K562 (cell line): Measurements from ENCODE around the gene PPFIBP2. TPM values are rescaled to one million over a fixed set of nuclear protein-coding genes. Genes with fewer than 3 reads are reported as not detected.

ENCODE experiments used
- ASH1L ChIP-seq: fragments of 450-650 bp; IDR thresholded peaks from 2 replicates; pipeline ENCODE4 v1.6.1; 2018; ENCODE audit warnings: borderline replicate concordance, mild to moderate bottlenecking, low read depth; ENCODE audit not compliant: partially characterized antibody
- ATF4 ChIP-seq: fragments of 450-650 bp; formaldehyde crosslinking; IDR thresholded peaks from 2 replicates; pipeline ENCODE4 v1.4.0; 2022; ENCODE audit warnings: mild to moderate bottlenecking, moderate library complexity
- CHCHD3 ChIP-seq: fragments of 250-450 bp; sonication (Bioruptor Pico); IDR thresholded peaks from 2 replicates; pipeline ENCODE4 v2.1.2; 2022; ENCODE audit warnings: mild to moderate bottlenecking
- CXXC5 ChIP-seq: fragments of 250-450 bp; sonication (Bioruptor Pico); IDR thresholded peaks from 2 replicates; pipeline ENCODE4 v1.8.0; 2022; ENCODE audit warnings: inconsistent platforms, mild to moderate bottlenecking, moderate library complexity
- HLTF ChIP-seq: fragments of 450-650 bp; IDR thresholded peaks from 2 replicates; pipeline ENCODE4 v1.6.1; 2016
- KDM1A ChIP-seq, 2 experiments: fragments of 450-650 bp; IDR thresholded peaks; 2 replicates each; pipeline ENCODE4 v1.6.1; 2016; ENCODE audit warnings: mild to moderate bottlenecking in 2 of 2
- LEF1 ChIP-seq: fragments of 450-650 bp; IDR thresholded peaks from 2 replicates; pipeline ENCODE4 v1.6.1; 2016; ENCODE audit warnings: mild to moderate bottlenecking
- MAZ ChIP-seq, 2 experiments: fragments of 450-650 bp in 1 of 2; sonication (generic) in 1 of 2; formaldehyde crosslinking; IDR thresholded peaks in 1 of 2; conservative IDR thresholded peaks in 1 of 2; 2 replicates each; pipeline versions ENCODE4 v1.4.0 to v1.5.0; 2020; ENCODE audit warnings: mild to moderate bottlenecking in 1 of 2, missing genetic modification reagents in 1 of 2
- MBD2 ChIP-seq: sonication (generic); IDR thresholded peaks from 2 replicates; pipeline ENCODE4 v1.6.1; 2016; ENCODE audit warnings: low read depth, borderline replicate concordance
- MCM2 ChIP-seq: fragments of 450-650 bp; IDR thresholded peaks from 2 replicates; pipeline ENCODE4 v1.6.1; 2017; ENCODE audit warnings: low read depth, mild to moderate bottlenecking
- MNT ChIP-seq, 2 experiments: fragments of 450-650 bp; conservative IDR thresholded peaks; 2 replicates each; pipeline ENCODE4 v1.6.1; 2017; ENCODE audit warnings: mild to moderate bottlenecking in 2 of 2, moderate library complexity in 2 of 2
- NR2C2 ChIP-seq, 2 experiments: fragments of 200-800 bp in 1 of 2; sonication (Bioruptor generic) in 1 of 2; sonication (generic) in 1 of 2; formaldehyde crosslinking in 1 of 2; IDR thresholded peaks; 2 replicates each; pipeline versions ENCODE4 v1.6.1 to v1.8.0; 2016 to 2022; ENCODE audit warnings: mild to moderate bottlenecking in 1 of 2, missing compliant biosample characterization in 1 of 2, missing genetic modification characterization in 1 of 2, missing genetic modification reagents in 1 of 2
- PML ChIP-seq: IDR thresholded peaks from 2 replicates; pipeline ENCODE4 v1.6.1; 2012; ENCODE audit warnings: low read length, inconsistent platforms
- PREB ChIP-seq: sonication (generic); formaldehyde crosslinking; IDR thresholded peaks from 2 replicates; pipeline ENCODE4 v1.8.1; 2023; ENCODE audit warnings: mild to moderate bottlenecking, missing genetic modification reagents
- PYGO2 ChIP-seq: fragments of 450-650 bp; IDR thresholded peaks from 2 replicates; pipeline ENCODE4 v1.6.1; 2016; ENCODE audit warnings: mild to moderate bottlenecking, missing genetic modification characterization, moderate library complexity, missing compliant biosample characterization
- RFX1 ChIP-seq: fragments of 450-650 bp; IDR thresholded peaks from 2 replicates; pipeline ENCODE4 v1.6.1; 2016; ENCODE audit warnings: mild to moderate bottlenecking, moderate library complexity
- ZKSCAN1 ChIP-seq: fragments of 150-350 bp; IDR thresholded peaks from 2 replicates; pipeline ENCODE4 v1.6.1; 2016; ENCODE audit warnings: low read depth, low read length
- ZNF133 ChIP-seq: fragments of 250-450 bp; sonication (Bioruptor Pico); IDR thresholded peaks from 2 replicates; pipeline ENCODE4 v1.4.0; 2020; ENCODE audit warnings: mild to moderate bottlenecking
- ZNF197 ChIP-seq: fragments of 200-800 bp; sonication (Bioruptor generic); IDR thresholded peaks from 2 replicates; pipeline ENCODE4 v1.6.1; 2016; ENCODE audit warnings: low read depth, missing genetic modification characterization, missing compliant biosample characterization
- ZNF324 ChIP-seq: fragments of 250-450 bp; sonication (Bioruptor Pico); IDR thresholded peaks from 2 replicates; pipeline ENCODE4 v1.4.0; 2020; ENCODE audit warnings: mild to moderate bottlenecking
- polyA plus RNA-seq, 8 experiments: library from polyadenylated mRNA; depleted of rRNA in 4 of 8; stranded (reverse) in 5 of 8; unstranded in 3 of 8; fragments of >200 nt; fragmentation: Nextera tagmentation in 2 of 8; fragmentation: Illumina TruSeq in 1 of 8; extraction: Ambion mirVana in 2 of 8; extraction: Trizol in 1 of 8; gene quantifications; 2 replicates each; pipeline versions ENCODE4 v1.2.1 to v1.2.3, GENCODE V29; 2011 to 2014; ENCODE audit warnings: inconsistent platforms in 1 of 8, missing spikeins in 1 of 8
- total RNA-seq, 7 experiments: library from RNA; depleted of rRNA in 6 of 7; stranded (reverse); fragments of >200 nt in 6 of 7; fragmentation: Illumina TruSeq in 2 of 7; extraction: Trizol in 2 of 7; gene quantifications; 2 replicates each; pipeline versions ENCODE4 v1.2.1 to v1.2.3, GENCODE V29; 2011 to 2021; ENCODE audit warnings: low replicate concordance in 1 of 7
- TF ChIP-seq, protein P1 (sequence below): sonication (generic); formaldehyde crosslinking; IDR thresholded peaks from 2 replicates; pipeline ENCODE4 v1.9.0; 2022; ENCODE audit warnings: mild to moderate bottlenecking, missing genetic modification reagents
- TF ChIP-seq, protein P2 (sequence below): fragments of 450-650 bp; IDR thresholded peaks from 2 replicates; pipeline ENCODE4 v1.6.1; 2016; ENCODE audit warnings: low read depth, mild to moderate bottlenecking, moderate library complexity
- TF ChIP-seq, protein P3 (sequence below): fragments of 450-650 bp; IDR thresholded peaks from 2 replicates; pipeline ENCODE4 v1.6.1; 2016

The PPFIBP2 gene
- total and polyA plus RNA-seq, 9 of the 15 experiments (the other 6 are each of a cell fraction or from before 2014, with no cell fraction given), result 0.18 to 3.4 (median 1.2) TPM

DNA sequence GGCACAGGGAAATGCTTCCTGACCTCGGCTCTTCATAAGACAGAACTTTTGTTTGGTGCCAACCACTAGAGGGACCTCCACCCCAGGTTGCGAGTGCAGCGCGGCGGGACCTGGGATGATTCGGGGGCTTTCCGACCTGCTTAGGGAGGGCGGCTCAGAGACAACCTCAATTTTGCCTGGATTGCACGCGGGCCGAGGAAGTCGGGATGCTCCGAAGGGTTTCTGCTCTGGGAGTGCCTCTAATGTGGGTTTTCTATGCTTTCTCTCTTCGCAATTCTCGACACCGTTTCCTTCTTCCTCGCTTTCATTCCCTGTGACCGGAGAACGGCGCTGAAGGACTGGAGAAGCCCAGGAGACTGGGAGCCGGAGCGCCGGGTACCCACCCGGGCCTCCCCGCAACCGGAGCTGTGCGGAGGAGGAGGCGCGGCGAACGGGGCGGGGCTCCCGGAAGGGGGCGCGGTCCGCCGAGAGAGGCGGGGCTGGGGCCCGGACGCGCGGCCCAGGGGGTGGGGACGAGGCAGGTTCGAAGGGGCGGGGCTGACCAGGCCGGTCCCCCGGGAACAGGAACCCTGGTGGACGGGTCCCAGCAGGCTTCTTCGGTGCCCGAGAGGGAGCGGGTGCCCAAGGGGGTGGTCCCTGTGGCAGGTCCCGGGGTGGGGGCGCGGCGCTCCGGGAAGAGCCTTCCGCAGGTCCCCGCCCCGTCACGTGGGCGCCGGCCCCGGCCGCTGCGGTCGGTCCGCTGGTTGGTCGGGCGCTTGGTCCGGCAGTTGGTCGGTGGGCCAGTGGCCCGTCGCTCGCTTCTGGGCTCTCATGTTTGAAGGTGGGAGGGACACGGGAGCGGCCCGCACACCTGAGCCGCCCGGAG lies at the start of gene PPFIBP2 (continued):
- TF ChIP-seq, protein P1, sequence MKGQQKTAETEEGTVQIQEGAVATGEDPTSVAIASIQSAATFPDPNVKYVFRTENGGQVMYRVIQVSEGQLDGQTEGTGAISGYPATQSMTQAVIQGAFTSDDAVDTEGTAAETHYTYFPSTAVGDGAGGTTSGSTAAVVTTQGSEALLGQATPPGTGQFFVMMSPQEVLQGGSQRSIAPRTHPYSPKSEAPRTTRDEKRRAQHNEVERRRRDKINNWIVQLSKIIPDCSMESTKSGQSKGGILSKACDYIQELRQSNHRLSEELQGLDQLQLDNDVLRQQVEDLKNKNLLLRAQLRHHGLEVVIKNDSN (CRISPR knock-in tag), result peak; percentile 96
- TF ChIP-seq ZNF324 (CRISPR knock-in tag) (no peak), MCM2 (no peak), CHCHD3 (CRISPR knock-in tag) (no peak), MAZ (CRISPR knock-in tag; conservative IDR thresholded peaks at IDR 0.05 in 1 of 2, IDR thresholded peaks at IDR 0.05 in 1 of 2) (peak; percentile 56 to 60; a peak in 3 of 4 replicates), LEF1 (no peak), PYGO2 (no peak), ZNF133 (CRISPR knock-in tag) (no peak), ATF4 (CRISPR knock-in tag) (no peak), NR2C2 (CRISPR knock-in tag; IDR thresholded peaks at IDR 0.05) (no peak), NR2C2 (tag; IDR thresholded peaks at IDR 0.05) (0 out of 2 replicates have a peak, but pooled peaks have one; percentile 1), PML (no peak), CXXC5 (CRISPR knock-in tag) (peak; percentile 75), RFX1 (no peak), PREB (CRISPR knock-in tag) (no peak), HLTF (no peak), MNT (conservative IDR thresholded peaks at IDR 0.05) (peak; percentile 37 to 66; a peak in 2 of 4 replicates), KDM1A (IDR thresholded peaks at IDR 0.05) (no peak), ZNF197 (CRISPR knock-in tag) (no peak), ASH1L (no peak), MBD2 (no peak), ZKSCAN1 (no peak)
- TF ChIP-seq, protein P2, sequence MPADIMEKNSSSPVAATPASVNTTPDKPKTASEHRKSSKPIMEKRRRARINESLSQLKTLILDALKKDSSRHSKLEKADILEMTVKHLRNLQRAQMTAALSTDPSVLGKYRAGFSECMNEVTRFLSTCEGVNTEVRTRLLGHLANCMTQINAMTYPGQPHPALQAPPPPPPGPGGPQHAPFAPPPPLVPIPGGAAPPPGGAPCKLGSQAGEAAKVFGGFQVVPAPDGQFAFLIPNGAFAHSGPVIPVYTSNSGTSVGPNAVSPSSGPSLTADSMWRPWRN, result no peak
- TF ChIP-seq, protein P3, sequence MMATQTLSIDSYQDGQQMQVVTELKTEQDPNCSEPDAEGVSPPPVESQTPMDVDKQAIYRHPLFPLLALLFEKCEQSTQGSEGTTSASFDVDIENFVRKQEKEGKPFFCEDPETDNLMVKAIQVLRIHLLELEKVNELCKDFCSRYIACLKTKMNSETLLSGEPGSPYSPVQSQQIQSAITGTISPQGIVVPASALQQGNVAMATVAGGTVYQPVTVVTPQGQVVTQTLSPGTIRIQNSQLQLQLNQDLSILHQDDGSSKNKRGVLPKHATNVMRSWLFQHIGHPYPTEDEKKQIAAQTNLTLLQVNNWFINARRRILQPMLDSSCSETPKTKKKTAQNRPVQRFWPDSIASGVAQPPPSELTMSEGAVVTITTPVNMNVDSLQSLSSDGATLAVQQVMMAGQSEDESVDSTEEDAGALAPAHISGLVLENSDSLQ, result no peak
